GM12875 (cell line): ENCODE measurements around the gene COL5A1.

Source experiments
- H3K4me3 ChIP-seq: one replicate; pipeline ENCODE4 v1.5.1; 2011; ENCODE audit warnings: low read depth, low read length, control low read depth
- TF ChIP-seq, protein P1 (sequence below): IDR thresholded peaks from 2 replicates; pipeline ENCODE4 v1.5.1; 2011; ENCODE audit warnings: low read depth, mild to moderate bottlenecking, control low read depth, inconsistent platforms, low read length, moderate library complexity, borderline replicate concordance; ENCODE audit not compliant: insufficient read depth

COL5A1 gene

DNA sequence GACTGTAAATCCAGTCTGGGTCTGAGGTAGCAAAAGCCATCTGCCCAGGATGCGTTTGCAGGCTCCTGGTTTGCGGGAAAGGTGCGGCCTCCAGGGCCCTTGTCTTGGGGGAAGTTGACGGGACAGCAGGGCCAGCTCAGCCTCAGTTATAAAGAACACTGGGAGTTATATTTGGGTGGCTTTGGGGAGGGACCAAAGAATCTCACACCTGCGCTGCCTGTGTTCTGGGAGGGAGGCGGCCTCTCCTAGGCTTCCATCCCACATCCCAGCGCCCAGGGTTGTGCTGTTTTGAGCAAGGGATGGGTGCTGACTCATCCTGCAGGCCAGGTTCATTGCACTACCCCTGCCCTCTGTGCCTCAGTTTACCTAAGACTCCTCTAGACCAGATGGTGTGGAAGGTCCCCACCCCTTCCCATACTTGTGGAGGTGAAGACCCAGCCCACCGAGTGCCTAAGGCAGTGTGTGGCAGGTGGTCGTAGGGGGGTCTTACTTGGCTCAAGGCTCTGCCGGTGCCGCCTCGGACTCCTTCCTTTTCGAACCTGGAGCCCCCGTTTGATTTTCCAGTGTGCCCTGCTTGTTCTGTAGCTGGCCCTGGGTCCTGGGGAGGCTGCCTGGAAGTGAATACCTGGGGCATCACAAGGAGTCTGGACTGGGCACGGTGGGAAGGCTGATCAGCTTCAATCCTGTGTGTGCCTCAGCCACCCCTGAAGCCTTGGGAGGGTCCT lies 199.7 kb downstream of the COL5A1 start:
- H3K4me3 ChIP-seq, result no peak overlapping the region
- TF ChIP-seq, protein P1, sequence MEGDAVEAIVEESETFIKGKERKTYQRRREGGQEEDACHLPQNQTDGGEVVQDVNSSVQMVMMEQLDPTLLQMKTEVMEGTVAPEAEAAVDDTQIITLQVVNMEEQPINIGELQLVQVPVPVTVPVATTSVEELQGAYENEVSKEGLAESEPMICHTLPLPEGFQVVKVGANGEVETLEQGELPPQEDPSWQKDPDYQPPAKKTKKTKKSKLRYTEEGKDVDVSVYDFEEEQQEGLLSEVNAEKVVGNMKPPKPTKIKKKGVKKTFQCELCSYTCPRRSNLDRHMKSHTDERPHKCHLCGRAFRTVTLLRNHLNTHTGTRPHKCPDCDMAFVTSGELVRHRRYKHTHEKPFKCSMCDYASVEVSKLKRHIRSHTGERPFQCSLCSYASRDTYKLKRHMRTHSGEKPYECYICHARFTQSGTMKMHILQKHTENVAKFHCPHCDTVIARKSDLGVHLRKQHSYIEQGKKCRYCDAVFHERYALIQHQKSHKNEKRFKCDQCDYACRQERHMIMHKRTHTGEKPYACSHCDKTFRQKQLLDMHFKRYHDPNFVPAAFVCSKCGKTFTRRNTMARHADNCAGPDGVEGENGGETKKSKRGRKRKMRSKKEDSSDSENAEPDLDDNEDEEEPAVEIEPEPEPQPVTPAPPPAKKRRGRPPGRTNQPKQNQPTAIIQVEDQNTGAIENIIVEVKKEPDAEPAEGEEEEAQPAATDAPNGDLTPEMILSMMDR, result no peak

DNA sequence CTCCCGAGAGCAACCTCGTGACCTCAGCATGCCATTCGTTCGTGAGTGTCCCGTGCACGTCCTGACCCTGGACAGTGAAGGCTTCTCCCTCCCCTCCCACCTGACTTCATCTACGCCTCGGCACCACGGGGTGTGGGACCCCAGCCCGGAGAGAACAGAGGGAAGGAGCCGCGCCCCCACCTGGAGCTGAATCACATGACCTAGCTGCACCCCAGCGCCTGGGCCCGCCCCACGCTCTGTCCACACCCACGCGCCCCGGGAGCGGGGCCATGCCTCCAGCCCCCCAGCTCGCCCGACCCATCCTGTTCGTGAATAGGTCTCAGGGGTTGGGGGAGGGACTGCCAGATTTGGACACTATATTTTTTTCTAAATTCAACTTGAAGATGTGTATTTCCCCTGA lies 200.7 kb downstream of the COL5A1 start:
- H3K4me3 ChIP-seq, result no peak overlapping the region

DNA sequence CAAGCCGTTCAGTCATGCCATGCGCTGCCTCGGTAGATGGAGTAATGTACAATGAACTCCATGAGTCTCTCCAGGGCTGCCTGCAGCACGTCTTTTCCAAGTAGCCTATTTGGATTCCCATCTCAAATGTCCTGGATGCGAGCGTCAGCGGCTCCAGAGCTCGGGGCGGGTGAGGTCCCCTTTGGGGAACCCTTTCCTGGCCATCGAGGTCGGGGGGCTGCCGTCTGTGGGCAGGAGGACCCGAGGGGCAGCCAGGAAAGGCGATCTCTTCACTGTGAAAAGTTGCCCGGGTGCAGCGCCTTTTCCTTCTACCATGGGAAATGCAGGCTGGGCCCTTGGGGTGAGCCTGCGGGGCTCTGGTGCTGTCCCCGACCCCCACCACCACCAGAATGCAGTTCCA lies 202.1 kb downstream of the COL5A1 start:
- H3K4me3 ChIP-seq, result no peak overlapping the region
- TF ChIP-seq, protein P1, result no peak

More for the DNA sequence above, 200.7 kb downstream of the COL5A1 start:
- TF ChIP-seq, protein P1, result no peak

DNA sequence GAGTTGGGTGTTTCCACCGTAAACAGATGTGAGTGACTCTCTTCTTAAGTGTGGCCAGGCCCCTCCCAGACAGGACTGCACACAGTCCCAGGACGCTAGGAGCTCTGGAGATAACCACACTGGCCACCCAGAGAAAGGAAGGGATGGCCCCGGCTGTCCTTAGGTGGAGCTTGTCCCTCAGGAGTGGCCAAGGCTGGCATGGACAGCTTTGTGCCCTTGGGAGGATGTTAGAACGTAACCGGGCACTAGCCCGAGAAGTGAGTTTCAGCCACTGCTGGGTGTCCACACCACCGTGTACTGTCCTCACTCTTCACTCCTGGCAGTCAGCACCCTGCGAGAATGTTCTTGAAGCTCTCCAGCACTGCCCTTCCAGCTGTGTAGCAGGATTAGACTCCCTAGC lies 203.2 kb downstream of the COL5A1 start:
- TF ChIP-seq, protein P1, result no peak
- H3K4me3 ChIP-seq, result no peak overlapping the region

DNA sequence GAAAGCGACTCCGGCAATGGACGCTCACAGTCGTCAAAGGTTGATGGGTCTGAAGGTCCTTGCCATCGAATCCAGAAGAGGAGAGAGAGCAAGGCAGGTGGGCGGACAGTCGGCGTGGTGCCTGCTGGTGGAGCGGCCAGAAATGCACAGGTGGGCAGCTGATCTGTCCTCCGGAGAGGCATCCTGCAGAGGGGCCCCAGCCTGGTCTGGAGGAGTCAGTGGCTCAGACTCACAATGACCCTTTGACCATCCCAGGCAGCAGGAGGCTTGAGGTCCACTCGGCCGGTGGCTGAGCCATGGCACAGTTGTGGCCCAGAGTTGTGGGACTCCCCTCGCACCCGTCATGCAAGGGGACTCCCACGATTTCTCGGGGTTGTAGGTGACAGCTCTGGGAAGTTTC lies 204.6 kb downstream of the COL5A1 start:
- TF ChIP-seq, protein P1, result no peak
- H3K4me3 ChIP-seq, result no peak overlapping the region

DNA sequence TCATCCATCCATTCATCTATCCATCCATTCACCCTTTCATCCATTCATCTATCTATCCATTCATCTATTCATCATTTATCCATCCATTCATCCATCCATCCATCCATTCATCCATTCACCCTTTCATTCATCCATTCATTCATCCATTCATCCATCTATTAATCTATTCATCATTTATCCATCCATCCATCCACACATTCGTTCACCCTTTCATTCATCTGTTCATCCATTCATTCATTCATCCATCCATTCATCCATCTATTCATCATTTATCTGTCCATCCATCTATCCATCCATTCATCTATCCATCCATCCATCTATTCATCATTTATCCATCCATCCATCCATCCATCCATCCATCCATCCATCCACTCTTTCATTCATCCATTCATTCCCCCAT lies 205.1 kb downstream of the COL5A1 start:
- TF ChIP-seq, protein P1, result no peak
- H3K4me3 ChIP-seq, result no peak overlapping the region

DNA sequence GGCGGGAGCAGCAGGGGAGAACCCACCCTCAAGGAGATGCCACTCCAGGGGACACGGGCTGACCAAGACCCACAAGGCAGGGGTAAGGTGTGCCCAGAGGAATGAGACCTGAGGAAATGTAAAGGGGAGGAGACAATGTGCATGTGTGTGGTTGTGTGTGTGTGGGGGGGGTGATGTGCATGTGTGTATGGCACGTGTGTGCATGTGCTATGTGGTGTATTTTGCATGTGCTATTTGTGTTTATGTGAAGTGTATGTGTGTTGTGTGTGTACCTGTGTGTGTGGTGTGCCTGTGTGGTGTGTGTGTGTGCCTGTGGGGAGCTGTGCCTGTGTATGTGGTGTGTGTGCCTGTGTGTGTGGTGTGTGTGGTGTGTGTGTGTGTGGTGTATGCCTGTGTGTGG lies 205.5 kb downstream of the COL5A1 start:
- no peak overlapping the region for H3K4me3 ChIP-seq
- TF ChIP-seq, protein P1, result no peak
